GM18502 (cell line): ENCODE data around the gene CFAP73.
A peak's percentile ranks its signal among the peaks of the same experiment; 100 is the strongest.
"Not testable (repeated sequence)": the region's sequence is repeated elsewhere in the genome, so short reads cannot be mapped to it uniquely, and the experiment has no call there.

Experiments
- ATAC-seq: cut with Tn5 transposase; IDR thresholded peaks from one replicate; pipeline ENCODE4 v1.9.1; 2021; ENCODE audit warnings: mild to moderate bottlenecking; ENCODE audit not compliant: unreplicated experiment, poor library complexity

CFAP73 gene

DNA sequence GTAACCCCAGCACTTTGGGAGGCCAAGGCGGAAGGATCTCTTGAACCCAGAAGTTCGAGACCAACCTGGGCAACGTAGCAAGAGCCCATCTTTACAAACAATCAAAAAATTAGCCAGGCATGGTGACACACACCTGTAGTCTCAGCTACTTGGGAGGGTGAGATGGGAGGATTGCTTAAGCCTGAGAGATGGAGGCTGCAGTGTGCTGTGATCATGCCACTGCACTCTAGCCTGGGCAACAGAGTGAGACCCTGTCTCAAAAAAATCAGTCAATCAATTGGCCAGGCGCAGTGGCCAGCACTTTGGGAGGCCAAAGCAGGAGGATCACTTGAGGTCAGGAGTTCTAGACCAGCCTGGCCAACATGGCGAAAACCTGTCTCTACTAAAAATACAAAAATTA lies 57.3 kb downstream of the CFAP73 start:
- ATAC-seq = not testable (repeated sequence)

DNA sequence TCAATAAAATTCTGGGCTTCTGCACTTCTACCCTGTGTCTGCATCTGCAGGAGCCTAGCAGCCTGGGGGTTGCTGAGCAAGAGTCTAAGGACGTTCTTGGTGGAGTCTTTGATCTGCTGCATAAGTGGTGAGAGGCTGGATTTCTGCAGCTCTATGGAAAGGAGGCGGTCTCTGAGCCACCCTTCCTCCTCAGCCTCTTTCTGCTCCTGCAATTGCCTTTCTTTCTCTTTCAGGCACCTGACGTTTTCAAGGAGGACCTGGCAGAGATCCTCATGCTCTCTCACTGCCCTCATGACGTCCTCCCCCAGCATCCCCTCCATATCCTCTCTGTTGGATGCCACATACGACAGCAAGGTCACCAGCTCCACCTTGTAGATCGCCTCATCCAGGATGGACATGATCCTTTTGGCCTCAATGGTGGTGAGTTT lies 58.1 kb downstream of the CFAP73 start:
- peak; percentile 5 for ATAC-seq

DNA sequence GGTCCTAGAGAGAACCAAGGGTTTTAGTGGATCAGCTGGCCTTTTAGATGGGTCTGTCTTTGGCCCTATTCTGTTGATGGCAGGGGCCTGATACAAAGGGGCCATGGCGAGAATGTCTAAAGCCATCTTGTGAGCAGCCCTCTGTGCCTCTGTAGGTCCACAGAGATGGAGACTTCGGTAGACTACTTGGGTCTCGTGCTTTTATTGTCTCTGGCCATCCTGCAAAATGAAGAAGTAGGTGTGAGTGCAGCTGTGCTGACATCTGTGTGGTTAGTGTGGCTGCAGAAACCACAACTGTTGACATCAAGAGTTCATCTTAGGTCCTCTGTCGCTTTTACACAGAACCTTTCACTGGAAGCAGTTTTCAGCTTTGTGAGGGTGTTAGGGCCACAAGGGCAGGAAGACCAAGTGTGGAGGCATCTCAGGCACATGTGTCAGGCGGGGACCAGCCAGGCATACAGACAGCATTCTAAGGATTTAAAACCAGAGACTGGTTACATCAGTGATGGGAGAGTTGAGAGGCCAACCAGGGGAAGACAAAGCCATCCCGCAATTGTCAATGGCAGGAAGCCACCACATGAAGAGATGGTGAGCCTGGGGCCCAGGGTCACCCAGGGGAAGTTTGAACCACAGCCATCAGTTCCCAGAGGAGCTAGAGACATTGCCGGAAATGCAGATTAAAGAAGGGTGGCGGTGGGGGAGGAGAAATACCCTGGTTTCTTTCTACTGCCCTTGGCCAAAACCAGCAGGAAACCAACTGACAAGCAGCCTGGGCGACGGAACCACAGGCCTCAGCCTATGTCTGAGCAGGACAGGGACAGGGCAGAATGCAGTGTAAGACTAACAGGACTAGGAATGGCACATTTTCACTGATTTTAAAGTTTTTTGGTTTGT lies 58.8 kb downstream of the CFAP73 start:
- peak; percentile 80 for ATAC-seq
